Measurements from ENCODE around the gene USP48.
"Not testable (repeated sequence)": the region's sequence is repeated elsewhere in the genome, so short reads cannot be mapped to it uniquely, and the experiment has no call there.

The USP48 gene

GRCh38 chr1:21693732-21694131 lies 89.2 kb downstream of the USP48 start:
- no peak for DNase-seq (ENCODE audit: low spot score)

- DNase-seq (ENCODE audit: low spot score) = no peak
Observed at GRCh38 chr1:21691739-21692138, 91.2 kb downstream of the USP48 start.

DNA sequence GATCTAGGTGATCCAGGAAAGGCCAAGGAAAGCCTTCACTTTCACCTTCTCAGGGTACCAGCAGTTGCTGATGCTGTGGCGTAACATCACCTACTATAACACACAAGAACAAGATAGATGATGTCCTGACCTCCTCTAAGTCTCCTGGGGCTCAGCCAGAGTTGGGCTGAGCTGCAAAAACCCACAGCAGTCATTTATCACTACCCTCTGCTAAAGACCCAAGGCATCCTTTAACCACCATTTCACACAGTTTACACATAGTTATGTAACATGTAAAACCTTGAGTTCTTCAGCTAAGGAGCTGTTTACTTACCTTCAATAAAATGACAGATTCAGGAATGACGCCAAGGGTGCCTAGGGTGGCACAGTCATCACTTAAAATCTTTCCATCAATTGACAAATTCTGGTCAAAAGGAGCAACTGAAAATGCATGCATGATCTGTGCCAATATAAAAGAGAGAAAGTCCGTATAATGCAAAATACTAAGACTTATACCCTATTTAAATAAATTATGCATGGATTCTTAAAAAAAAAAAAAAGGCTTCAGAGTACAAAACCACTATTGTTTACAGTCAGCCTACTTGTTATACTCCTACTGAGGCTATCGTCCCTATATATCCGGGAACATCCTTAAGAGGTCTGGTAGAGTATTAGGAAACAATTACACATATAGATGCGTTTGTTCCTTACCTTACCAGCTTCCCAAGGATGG lies 93.1 kb downstream of the USP48 start:
- DNase-seq (ENCODE audit: low spot score) = no peak

- DNase-seq (ENCODE audit: low spot score) = no peak
Observed at GRCh38 chr1:21687081-21687529, 95.8 kb downstream of the USP48 start.

GRCh38 chr1:21685946-21686678 lies 96.8 kb downstream of the USP48 start:
- no peak for DNase-seq (ENCODE audit: low spot score)

DNA sequence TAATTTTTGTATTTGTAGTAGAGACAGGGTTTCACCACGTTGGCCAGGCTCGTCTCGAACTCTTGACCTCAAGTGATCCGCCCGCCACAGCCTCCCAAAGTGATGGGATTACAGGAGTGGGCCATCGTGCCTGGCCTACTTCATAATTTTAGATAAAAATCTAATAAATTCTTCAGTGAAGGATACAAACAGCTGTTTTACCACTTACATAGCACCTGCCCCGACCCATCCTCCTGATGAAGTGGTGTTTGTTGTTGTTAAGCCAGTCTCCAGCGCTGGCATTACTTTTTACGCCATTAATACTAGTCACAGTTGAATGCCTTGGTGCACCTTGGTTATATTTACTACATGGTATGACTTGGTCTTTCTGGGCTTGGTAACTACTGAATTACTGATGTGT lies 101.5 kb downstream of the USP48 start:
- DNase-seq (ENCODE audit: low spot score) = no peak

DNA sequence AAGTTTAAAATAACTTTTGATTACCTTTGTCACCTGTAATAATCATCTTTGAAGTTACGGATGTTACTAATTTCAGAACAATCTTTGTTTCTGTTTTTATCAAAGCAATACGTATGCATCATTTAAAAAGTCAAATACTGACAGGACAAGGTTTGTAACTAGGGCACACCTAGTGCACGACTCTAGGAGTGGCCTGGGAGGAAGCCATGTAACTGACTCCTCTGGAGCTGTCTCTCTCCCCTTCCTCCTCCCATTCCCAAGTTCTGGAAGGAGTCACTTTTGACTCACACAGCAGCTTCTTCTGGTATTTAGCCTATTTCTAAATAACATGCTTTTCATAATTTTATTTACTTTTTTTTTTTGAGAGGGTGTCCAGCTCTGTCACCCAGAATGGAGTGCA lies 102.0 kb downstream of the USP48 start:
- DNase-seq (ENCODE audit: low spot score) = no peak

DNA sequence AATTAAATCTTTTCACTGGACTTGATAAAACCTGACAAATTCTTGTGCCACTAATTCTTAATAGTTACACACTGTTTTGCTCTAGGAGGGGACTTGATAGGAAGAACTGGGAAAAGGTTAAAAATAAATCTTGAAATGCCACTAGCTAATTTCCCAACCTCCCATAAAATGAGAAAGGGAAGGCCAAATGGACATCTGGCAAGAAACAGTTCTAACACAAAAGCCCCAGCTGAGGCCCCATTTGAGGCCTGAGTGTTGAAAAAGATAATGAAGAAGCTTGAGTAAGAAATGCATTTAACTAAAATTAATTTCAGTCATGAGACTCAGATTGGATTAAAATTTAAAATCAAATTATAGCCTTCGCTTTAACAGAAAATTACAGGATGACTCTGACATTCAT lies 102.6 kb downstream of the USP48 start:
- no peak for DNase-seq (ENCODE audit: low spot score)

DNA sequence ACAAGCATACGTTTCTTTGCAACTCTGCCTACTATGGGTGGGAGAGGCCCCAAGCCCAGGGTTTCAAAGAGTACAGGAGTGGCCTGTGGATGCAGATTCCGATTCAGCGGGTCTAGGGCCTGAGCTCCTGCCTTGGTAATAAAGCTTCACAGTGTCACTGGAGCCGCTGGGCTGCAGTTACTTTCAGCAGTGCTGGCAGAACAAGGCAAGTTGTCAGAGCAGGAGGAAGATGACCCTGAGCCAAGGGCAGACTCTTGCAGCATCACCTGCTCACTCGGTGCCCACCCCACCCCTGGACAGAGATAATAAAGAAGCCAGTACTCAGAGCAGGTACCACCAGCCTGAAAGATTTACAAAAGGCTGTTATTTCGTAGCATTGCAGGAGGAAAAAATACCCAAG lies 105.8 kb downstream of the USP48 start:
- no peak for DNase-seq (ENCODE audit: low spot score)

DNA sequence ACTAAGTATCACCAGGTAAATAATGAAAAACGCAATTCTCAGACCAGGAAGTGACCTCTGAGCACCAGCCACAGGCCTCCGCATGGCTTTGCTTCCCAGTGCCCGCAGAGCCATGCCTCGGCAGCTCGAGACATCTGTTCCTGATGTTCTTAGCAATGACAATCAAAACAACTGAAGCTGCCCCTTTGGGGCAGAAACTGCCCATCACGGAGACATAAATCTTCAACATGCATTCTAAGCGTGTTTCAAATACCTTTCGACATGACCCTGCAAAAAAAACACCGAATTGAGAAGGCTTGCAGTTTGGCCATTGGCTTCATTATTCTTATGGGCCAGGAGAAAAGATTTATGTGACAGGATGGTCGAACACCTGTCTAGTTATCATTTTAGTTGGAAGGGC lies 108.0 kb downstream of the USP48 start:
- DNase-seq (ENCODE audit: low spot score) = no peak

DNA sequence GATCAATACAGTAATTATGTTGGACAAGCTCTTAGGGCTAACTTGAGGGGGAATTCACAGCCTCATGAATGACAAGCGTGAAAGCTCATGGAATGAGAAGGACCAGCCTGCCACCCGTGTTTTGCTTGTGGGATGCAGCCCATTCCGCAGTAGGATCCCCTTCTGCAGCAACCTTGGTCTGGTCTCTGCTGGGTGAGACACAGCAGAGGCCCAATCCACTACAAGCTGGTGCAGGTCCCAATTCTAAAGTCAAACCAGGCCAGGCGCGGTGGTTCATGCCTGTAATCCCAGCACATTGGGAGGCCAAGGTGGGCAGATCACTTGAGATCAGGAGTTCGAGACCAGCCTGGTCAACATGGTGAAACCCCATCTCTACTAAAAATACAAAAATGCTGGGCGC lies 109.1 kb downstream of the USP48 start:
- not testable (repeated sequence) for DNase-seq (ENCODE audit: low spot score)

- DNase-seq (ENCODE audit: low spot score) = no peak
Observed at GRCh38 chr1:21673277-21673780, 109.6 kb downstream of the USP48 start.

- DNase-seq (ENCODE audit: low spot score) = no peak
Observed at GRCh38 chr1:21672478-21673276, 110.3 kb downstream of the USP48 start.

DNA sequence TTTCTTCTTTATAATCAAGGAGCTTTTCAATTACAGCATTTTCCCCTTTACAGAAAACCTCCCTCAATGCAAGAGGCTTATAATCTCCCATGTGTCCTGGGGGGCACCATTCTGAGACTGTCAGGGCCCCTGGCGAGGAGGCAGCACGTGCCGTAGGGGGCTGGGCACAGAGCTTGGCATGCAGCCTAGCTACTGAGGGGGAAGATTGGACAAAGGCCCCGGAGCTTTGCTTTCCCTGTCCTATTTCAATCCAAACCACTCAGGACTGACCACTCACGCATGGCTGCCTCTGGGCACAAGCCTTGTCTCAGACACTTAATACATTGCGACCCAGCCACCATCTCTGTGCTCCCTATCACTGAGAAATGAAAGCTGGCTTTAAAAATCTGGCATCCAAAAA lies 111.0 kb downstream of the USP48 start:
- no peak for DNase-seq (ENCODE audit: low spot score)

DNA sequence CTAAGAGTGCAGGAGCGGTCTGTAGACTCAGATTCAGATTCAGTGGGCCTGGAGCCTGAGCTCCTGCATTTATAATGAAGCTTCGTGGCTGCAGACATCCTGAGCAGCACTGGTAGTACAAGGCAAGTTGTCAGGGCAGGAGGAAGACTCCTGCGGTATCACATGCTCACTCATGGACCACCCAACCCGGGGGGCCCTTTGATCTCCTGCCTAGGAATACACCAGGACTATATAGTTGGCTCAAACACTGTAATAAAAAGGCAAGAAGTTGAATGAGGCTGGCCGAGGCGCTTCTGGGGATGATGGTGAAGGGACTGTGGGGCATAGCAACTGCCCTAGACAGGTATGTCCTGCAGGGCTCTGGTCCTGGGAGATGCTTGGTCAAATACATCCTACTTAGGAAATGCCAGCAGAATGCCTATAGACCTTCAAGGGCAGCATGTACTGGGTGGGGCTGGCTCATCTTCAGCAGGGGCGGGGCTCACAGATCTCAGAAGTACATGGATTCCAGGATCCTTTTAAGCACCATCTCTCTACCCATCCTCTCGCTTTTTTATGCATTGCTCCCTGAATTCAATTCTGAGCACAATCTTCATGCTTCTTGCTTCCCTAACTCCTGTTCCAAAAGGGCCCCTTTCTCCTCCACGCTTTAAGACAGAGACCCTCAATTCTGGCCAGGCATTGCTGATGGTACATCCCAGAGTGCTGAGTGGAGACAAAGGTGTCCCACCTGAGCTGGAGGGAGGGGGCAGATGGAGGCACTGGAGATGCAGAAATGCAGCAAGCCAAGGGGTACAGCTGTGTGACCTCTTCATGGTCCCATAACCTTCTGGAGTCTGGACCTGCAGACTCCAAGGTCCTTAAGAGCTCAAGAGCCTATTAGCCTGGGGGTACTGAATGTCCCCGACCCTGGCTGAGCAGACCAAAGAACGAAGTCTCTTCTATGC lies 111.7 kb downstream of the USP48 start:
- no peak for DNase-seq (ENCODE audit: low spot score)

- no peak for DNase-seq (ENCODE audit: low spot score)
Observed at GRCh38 chr1:21670059-21670881, 112.7 kb downstream of the USP48 start.

GRCh38 chr1:21669258-21670058 lies 113.5 kb downstream of the USP48 start, which contains the start of gene RAP1GAP:
Gene RAP1GAP, minus strand, starts transcription at chr1:21669357. Its CDS starts 49,325 bp downstream, at chr1:21620032.
- peak; percentile 73 for DNase-seq (ENCODE audit: low spot score)

GRCh38 chr1:21668951-21669257 lies 114.0 kb downstream of the USP48 start:
- no peak for DNase-seq (ENCODE audit: low spot score)

GRCh38 chr1:21668232-21668950 lies 114.6 kb downstream of the USP48 start:
- no peak for DNase-seq (ENCODE audit: low spot score)
